Measurements from ENCODE around the gene SNRPN. TPM values are rescaled to one million over a fixed set of nuclear protein-coding genes. Genes with fewer than 3 reads are reported as not detected.

Gene SNRPN
- total and polyA plus RNA-seq, 9 of the 15 experiments (the other 6 are each of a cell fraction or from before 2014, with no cell fraction given) = 0.04 to 0.78 (median 0.23) TPM; not detected in 2

DNA sequence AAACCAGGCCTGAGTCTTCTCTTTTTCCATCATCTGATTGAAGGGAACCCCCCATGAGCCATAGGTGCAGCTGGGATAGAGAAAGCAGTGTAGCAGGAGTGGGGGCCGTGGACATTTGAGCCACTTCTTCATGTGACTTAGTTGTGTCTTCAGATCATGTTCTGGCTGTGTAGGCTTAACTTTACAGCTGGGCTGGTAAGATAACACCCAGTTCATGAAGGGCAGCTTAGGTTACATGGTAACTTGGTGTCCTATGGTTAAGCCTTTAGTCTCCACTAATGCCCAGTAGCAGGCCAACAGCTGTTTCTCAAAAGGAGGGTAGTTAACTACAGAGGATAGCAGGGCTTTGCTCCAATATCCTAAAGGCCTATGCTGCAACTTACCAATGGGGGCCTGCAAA is 11.4 kb upstream of the SNRPN start (continued):
- TF ChIP-seq PCBP1 (IDR thresholded peaks at IDR 0.05; ENCODE audit: low read depth, low read length, poor library complexity, severe bottlenecking) = no peak
- TF ChIP-seq, protein P1, sequence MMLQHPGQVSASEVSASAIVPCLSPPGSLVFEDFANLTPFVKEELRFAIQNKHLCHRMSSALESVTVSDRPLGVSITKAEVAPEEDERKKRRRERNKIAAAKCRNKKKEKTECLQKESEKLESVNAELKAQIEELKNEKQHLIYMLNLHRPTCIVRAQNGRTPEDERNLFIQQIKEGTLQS (IDR thresholded peaks at IDR 0.05) = no peak
- TF ChIP-seq, protein P1 (CRISPR knock-in tag; conservative IDR thresholded peaks at IDR 0.05) = no peak
- TF ChIP-seq HEY1 (CRISPR knock-in tag; IDR thresholded peaks at IDR 0.05; ENCODE audit: borderline replicate concordance) = no peak
- TF ChIP-seq KAT8 (IDR thresholded peaks at IDR 0.05; ENCODE audit: low read depth) = no peak
- TF ChIP-seq, protein P2, sequence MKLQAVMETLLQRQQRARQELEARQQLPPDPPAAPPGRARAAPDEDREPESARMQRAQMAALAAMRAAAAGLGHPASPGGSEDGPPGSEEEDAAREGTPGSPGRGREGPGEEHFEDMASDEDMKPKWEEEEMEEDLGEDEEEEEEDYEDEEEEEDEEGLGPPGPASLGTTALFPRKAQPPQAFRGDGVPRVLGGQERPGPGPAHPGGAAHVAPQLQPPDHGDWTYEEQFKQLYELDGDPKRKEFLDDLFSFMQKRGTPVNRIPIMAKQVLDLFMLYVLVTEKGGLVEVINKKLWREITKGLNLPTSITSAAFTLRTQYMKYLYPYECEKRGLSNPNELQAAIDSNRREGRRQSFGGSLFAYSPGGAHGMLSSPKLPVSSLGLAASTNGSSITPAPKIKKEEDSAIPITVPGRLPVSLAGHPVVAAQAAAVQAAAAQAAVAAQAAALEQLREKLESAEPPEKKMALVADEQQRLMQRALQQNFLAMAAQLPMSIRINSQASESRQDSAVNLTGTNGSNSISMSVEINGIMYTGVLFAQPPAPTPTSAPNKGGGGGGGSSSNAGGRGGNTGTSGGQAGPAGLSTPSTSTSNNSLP (IDR thresholded peaks at IDR 0.05; ENCODE audit: borderline replicate concordance, low read depth, low read length) = no peak
- no peak for TF ChIP-seq SMARCB1 (IDR thresholded peaks at IDR 0.05; ENCODE audit: insufficient read length, low read depth)
- TF ChIP-seq, protein P3, sequence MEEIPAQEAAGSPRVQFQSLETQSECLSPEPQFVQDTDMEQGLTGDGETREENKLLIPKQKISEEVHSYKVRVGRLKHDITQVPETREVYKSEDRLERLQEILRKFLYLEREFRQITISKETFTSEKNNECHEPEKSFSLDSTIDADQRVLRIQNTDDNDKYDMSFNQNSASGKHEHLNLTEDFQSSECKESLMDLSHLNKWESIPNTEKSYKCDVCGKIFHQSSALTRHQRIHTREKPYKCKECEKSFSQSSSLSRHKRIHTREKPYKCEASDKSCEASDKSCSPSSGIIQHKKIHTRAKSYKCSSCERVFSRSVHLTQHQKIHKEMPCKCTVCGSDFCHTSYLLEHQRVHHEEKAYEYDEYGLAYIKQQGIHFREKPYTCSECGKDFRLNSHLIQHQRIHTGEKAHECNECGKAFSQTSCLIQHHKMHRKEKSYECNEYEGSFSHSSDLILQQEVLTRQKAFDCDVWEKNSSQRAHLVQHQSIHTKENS (CRISPR knock-in tag; IDR thresholded peaks at IDR 0.05) = no peak
- TF ChIP-seq TCF3 (CRISPR knock-in tag; IDR thresholded peaks at IDR 0.05) = no peak
- TF ChIP-seq SREBF1 (IDR thresholded peaks at IDR 0.05; ENCODE audit: borderline replicate concordance, low read depth, low read length) = no peak
